22Rv1 (cell line): Measurements from ENCODE around the gene MBNL3.

Source experiments
- CTCF ChIP-seq: fragments of 450-650 bp; IDR thresholded peaks from 2 replicates; pipeline ENCODE4 v1.5.1; 2017; ENCODE audit warnings: mild to moderate bottlenecking
- ZFX ChIP-seq: fragments of 450-650 bp; IDR thresholded peaks from 2 replicates; pipeline ENCODE4 v1.6.1; 2017; ENCODE audit warnings: antibody characterized with exemption, borderline replicate concordance

GRCh38 chrX:132504417-132504816 lies 15.6 kb upstream of the MBNL3 start:
- TF ChIP-seq CTCF (no peak), ZFX (no peak)
